NCI-H345 treated with DMSO at 0.1 percent for 48 hours (cell line): Measurements from ENCODE around the gene CLHC1.
"Not testable (repeated sequence)": the region's sequence is repeated elsewhere in the genome, so short reads cannot be mapped to it uniquely, and the experiment has no call there.

ENCODE experiments used
- DNase-seq: peaks from one replicate; lab custom pipeline; 2025; ENCODE audit not compliant: unreplicated experiment; lab: John Stamatoyannopoulos, UW

The CLHC1 gene

DNA sequence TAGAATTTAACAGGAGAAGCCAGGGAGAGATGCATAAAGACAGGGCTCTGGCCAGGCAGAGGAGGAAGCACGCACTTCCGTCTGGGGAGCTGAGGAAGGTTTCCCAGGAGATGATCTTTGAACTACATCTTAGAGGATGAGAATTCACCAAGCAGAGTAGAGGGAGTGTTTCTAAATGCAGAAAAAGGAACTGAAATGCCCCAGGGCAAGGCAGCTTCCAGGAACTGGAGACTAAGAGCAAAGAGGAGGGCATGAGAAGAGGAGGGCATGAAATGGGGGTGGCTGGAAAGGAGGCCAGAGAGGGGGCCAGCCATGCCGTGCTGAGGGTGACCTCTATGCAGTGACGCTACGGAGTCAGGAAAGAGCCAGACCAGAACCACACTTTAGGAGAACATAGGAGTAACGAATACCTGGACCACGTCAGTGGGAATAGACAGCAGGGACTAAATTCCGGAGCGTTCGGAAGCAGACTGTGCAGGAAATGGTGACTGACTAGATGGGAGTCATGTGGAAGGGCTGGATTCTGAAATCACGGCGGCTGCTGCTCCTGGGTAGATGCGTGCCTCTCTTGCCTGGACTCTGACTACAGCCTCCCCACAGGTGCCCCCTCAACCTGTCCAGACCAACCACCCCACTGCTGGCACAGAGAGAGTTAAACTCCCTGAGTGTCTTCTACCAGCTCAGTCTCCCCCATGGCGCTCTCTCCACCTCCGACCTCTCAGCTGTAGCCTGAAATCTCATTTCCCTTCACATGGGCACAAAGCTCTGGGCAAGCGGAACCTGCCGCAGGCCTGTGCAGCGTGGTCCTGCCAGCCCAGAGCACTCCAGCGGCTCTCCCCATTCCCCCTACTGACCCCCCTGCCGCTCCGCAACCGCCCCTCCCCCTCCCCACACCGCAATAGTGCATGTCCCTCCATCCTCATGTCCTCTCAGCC lies 94.8 kb downstream of the CLHC1 start:
- DNase-seq, result no peak

DNA sequence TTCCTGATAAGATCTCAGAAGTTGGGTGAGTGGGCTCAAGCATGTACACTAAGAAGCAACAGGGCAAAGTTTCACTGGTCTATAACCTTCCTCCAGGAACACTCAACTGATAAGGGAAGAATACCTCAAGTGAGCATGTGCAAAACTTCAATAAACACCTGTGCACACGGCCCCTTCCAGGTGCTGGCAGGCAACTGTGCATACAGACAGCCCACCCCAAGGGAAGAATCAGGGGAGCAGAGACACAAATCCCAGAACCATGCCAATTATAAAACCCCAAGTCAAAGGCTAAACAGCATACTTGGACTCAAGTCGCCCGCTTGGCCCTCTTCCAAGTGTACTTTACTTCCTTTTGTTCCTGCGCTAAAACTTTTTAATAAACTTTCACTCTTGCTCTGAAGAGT lies 96.0 kb downstream of the CLHC1 start:
- DNase-seq, result no peak

DNA sequence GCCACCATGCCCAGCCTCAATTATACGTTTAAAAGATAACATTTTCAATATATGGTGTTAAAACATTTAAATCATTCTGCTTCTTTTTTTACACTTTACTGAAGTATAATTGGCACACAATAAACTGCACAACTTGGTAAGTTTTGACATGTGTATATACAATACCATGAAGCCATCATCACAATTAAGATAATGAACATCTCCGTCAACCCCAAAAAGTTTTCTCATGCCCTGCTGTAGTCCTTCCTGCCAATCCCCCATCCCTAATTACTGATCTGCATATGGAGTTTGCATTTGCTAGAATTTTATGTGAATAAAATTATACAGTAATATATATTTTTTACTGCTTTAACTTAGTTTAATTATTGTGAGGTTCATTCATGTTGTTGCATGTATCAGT lies 96.6 kb downstream of the CLHC1 start:
- no peak for DNase-seq

DNA sequence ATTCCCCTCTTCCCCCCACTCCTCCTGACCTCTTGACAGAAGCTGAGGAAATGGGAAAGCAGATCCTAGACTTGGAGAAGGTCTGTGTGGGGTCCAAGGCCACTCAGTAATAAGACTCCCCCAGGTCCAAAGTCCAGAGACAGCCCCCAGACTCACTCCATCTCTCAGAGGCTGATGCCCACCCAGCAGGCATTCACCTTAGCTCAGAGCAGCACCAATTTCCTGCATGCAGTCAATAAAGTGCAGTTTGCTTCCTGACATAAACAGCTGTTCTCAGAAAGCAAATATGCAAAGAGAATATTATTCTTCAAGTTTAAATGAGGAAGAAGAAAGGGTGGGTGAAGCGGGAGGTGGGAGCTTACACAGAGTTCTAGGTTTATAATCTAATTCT lies 97.8 kb downstream of the CLHC1 start:
- no peak for DNase-seq

DNA sequence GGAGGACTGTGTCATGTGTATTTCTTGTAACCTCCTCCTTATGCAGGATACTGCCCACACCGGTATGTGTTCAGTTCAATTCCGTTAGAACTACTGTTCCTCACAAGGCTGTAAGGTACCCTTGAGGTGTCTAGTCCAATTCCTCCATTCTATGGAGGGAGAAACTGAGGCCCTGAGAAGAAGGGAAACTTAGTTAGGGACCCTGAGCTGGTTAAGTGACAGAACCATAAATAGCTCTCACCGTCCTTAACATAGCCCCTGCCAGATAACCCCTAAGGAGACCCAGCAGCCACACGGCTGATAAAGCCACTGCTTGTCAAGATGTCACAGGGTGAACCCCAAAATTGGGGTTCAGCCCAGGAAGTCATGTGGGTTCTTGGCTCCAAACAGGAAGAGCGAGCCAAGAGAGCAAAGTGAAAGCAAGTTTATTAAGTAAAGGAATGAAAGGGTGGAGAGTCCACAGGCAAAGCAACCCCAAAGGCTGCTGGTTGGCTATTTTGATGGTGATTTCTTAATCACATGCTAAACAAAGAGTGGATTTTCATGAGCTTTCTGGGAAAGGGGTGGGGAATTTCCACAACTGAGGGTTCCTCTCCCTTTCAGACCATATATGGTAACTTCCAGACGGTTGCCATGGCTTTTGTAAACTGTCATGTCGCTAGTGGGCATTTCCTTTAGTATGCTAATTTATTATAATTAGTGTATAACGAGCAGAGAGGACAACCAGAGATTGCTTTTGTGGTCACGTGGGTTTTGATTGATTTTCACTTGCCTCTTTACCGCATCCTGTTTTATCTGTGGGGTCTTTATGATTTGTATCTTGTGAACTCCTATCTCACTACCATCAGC lies 98.4 kb downstream of the CLHC1 start:
- DNase-seq, result no peak

DNA sequence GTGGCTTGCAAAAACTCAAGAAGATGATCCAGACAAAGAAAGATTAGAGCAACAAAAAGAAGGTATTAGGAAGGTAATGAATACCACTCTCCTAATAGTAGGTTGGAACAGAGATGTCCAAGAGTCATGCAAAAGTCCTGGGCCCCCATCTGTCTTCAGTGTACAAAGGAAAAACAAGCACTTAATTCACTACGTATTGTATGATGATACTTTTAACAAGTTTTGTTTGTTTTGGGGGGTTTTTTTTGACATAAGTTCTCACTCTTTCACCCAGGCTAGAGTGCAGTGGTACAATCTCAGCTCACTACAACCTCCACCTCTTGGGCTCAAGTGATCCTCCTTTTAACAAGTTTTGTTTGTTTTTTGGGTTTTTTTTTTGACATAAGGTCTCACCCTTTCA lies 101.2 kb downstream of the CLHC1 start:
- no peak for DNase-seq

DNA sequence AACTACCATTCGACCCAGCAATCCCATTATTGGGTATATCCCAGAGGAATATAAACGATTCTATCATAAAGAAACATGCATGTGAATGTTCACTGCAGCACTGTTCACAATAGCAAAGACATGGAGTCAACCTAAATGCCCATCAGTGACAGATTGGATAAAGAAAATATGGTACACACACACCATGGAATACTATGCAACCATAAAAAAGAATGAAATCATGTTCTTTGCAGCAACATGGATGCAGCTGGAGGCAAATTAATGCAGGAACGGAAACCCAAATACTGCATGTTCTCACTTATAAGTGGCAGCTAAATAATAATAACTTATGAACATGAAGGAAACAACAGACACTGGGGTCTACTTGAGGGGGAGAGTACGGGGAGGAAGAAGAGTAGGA lies 105.5 kb downstream of the CLHC1 start:
- not testable (repeated sequence) for DNase-seq
